ENCODE results near the gene POLRMT.

GRCh38 chr19:674282-675151 is 41.2 kb upstream of the POLRMT start:
- no peak for TF ChIP-seq TSHZ2 (CRISPR knock-in tag; IDR thresholded peaks at IDR 0.05)
- TF ChIP-seq ZFP3 (CRISPR knock-in tag; IDR thresholded peaks at IDR 0.05) = no peak
- TF ChIP-seq GLIS3 (CRISPR knock-in tag; IDR thresholded peaks at IDR 0.05) = no peak
- no peak for TF ChIP-seq ISL1 (CRISPR knock-in tag; IDR thresholded peaks at IDR 0.05)
- TF ChIP-seq ESRRG (CRISPR knock-in tag; IDR thresholded peaks at IDR 0.05) = no peak
- TF ChIP-seq ARNTL (CRISPR knock-in tag; IDR thresholded peaks at IDR 0.05; ENCODE audit: borderline replicate concordance, low read depth) = no peak
- TF ChIP-seq, protein P1, sequence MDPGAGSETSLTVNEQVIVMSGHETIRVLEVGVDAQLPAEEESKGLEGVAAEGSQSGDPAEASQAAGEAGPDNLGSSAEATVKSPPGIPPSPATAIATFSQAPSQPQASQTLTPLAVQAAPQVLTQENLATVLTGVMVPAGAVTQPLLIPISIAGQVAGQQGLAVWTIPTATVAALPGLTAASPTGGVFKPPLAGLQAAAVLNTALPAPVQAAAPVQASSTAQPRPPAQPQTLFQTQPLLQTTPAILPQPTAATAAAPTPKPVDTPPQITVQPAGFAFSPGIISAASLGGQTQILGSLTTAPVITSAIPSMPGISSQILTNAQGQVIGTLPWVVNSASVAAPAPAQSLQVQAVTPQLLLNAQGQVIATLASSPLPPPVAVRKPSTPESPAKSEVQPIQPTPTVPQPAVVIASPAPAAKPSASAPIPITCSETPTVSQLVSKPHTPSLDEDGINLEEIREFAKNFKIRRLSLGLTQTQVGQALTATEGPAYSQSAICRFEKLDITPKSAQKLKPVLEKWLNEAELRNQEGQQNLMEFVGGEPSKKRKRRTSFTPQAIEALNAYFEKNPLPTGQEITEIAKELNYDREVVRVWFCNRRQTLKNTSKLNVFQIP (CRISPR knock-in tag; IDR thresholded peaks at IDR 0.05; ENCODE audit: borderline replicate concordance, low read depth) = no peak
- no peak for TF ChIP-seq ZC3H10 (CRISPR knock-in tag; IDR thresholded peaks at IDR 0.05)
- TF ChIP-seq, protein P2, sequence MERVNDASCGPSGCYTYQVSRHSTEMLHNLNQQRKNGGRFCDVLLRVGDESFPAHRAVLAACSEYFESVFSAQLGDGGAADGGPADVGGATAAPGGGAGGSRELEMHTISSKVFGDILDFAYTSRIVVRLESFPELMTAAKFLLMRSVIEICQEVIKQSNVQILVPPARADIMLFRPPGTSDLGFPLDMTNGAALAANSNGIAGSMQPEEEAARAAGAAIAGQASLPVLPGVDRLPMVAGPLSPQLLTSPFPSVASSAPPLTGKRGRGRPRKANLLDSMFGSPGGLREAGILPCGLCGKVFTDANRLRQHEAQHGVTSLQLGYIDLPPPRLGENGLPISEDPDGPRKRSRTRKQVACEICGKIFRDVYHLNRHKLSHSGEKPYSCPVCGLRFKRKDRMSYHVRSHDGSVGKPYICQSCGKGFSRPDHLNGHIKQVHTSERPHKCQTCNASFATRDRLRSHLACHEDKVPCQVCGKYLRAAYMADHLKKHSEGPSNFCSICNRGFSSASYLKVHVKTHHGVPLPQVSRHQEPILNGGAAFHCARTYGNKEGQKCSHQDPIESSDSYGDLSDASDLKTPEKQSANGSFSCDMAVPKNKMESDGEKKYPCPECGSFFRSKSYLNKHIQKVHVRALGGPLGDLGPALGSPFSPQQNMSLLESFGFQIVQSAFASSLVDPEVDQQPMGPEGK (CRISPR knock-in tag; IDR thresholded peaks at IDR 0.05; ENCODE audit: borderline replicate concordance) = no peak
- no peak for TF ChIP-seq ZFP30 (CRISPR knock-in tag; IDR thresholded peaks at IDR 0.05)
- TF ChIP-seq, protein P3, sequence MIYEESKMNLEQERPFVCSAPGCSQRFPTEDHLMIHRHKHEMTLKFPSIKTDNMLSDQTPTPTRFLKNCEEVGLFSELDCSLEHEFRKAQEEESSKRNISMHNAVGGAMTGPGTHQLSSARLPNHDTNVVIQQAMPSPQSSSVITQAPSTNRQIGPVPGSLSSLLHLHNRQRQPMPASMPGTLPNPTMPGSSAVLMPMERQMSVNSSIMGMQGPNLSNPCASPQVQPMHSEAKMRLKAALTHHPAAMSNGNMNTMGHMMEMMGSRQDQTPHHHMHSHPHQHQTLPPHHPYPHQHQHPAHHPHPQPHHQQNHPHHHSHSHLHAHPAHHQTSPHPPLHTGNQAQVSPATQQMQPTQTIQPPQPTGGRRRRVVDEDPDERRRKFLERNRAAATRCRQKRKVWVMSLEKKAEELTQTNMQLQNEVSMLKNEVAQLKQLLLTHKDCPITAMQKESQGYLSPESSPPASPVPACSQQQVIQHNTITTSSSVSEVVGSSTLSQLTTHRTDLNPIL (CRISPR knock-in tag; IDR thresholded peaks at IDR 0.05; ENCODE audit: low read depth) = no peak

All from SK-N-SH treated with all-trans-retinoic acid at 6 μM for 48 hours (cell line).